ENCODE data around the gene CPVL.
A peak's percentile ranks its signal among the peaks of the same experiment; 100 is the strongest.

CPVL gene

GRCh38 chr7:29173458-29173857 lies 27.1 kb upstream of the CPVL start:
- POLR2A ChIA-PET = no interaction called here
- no peaks in the 10 kb centered on the region for H3K4me1 ChIP-seq (ENCODE audit: control insufficient read depth, insufficient read depth, low read length)
- TF ChIP-seq ZNF394 (tag by site-specific recombination; IDR thresholded peaks at IDR 0.05; ENCODE audit: borderline replicate concordance) (no peak), ZBTB11 (tag by site-specific recombination; conservative IDR thresholded peaks at IDR 0.05; ENCODE audit: low read depth) (no peak), ZNF704 (tag by site-specific recombination; IDR thresholded peaks at IDR 0.05) (no peak), ZBTB8A (tag by site-specific recombination; IDR thresholded peaks at IDR 0.05) (no peak), ZNF16 (tag by site-specific recombination; IDR thresholded peaks at IDR 0.05; ENCODE audit: low read depth) (no peak)
- CTCF ChIA-PET = interaction anchor here (0.7 to 4.0 kb wide), 2 partner anchors 16 to 40 kb away, joined by 3 to 22 read pairs; no protein-coding TSS in a partner anchor
- H3K4me3 ChIP-seq (ENCODE audit: low read depth, low read length) = no peak overlapping the region
- H3K9me3 ChIP-seq (ENCODE audit: control insufficient read depth, insufficient read depth, low read depth, low read length) = no peaks in the 10 kb centered on the region
- H3K36me3 ChIP-seq (ENCODE audit: control insufficient read depth in 2 of 2, insufficient read depth in 1 of 2, low read length in 2 of 2) = no peaks in the 10 kb centered on the region
- no peak overlapping the region for H3K27ac ChIP-seq (ENCODE audit: extremely low read depth, low read depth, low read length)

- peak; percentile 90 for TF ChIP-seq ZFHX2 (tag by site-specific recombination; conservative IDR thresholded peaks at IDR 0.05)
- TF ChIP-seq EGR2 (tag by site-specific recombination; IDR thresholded peaks at IDR 0.05; ENCODE audit: low read depth) = peak; percentile 83
- TF ChIP-seq ZSCAN4 (tag by site-specific recombination; IDR thresholded peaks at IDR 0.05) = no peak
- TF ChIP-seq ZNF169 (tag by site-specific recombination; IDR thresholded peaks at IDR 0.05) = no peak
- no peak for TF ChIP-seq ZBTB49 (tag by site-specific recombination; IDR thresholded peaks at IDR 0.05; ENCODE audit: low read depth)
- no peak for TF ChIP-seq ZNF785 (tag by site-specific recombination; IDR thresholded peaks at IDR 0.05)
- peak; percentile 34; the same call in 1 of the 2 replicates for TF ChIP-seq GLIS1 (tag by site-specific recombination; IDR thresholded peaks at IDR 0.05)
- no peak for TF ChIP-seq ZNF549 (tag by site-specific recombination; IDR thresholded peaks at IDR 0.05)
- H3K9me3 ChIP-seq (ENCODE audit: control insufficient read depth, insufficient read depth, low read depth, low read length) = peaks cover 2% of the 10 kb centered on the region; the same call in 1 of the 2 replicates
- no peaks in the 10 kb centered on the region for H3K36me3 ChIP-seq (ENCODE audit: control insufficient read depth in 2 of 2, insufficient read depth in 1 of 2, low read length in 2 of 2)
- H3K27ac ChIP-seq (ENCODE audit: extremely low read depth, low read depth, low read length) = no peak overlapping the region
- H3K4me3 ChIP-seq (ENCODE audit: low read depth, low read length) = no peak overlapping the region
- POLR2A ChIA-PET = no interaction called here
- H3K4me1 ChIP-seq (ENCODE audit: control insufficient read depth, insufficient read depth, low read length) = no peaks in the 10 kb centered on the region
- CTCF ChIA-PET = interaction anchor here (0.6 to 0.8 kb wide), 2 partner anchors 70 to 239 kb away, joined by 3 read pairs; no protein-coding TSS in a partner anchor
Observed at GRCh38 chr7:29170781-29171180, 24.4 kb upstream of the CPVL start.

- TF ChIP-seq OVOL3 (tag by site-specific recombination; IDR thresholded peaks at IDR 0.05) = no peak
- no peak for TF ChIP-seq ZNF561 (tag by site-specific recombination; IDR thresholded peaks at IDR 0.05; ENCODE audit: borderline replicate concordance)
- Histone ChIP-seq H3K4me3 (ENCODE audit: low read depth, low read length) (no peak overlapping the region), H3K36me3 (ENCODE audit: control insufficient read depth in 2 of 2, insufficient read depth in 1 of 2, low read length in 2 of 2) (no peaks in the 10 kb centered on the region), H3K9me3 (ENCODE audit: control insufficient read depth, insufficient read depth, low read depth, low read length) (peaks cover 2% of the 10 kb centered on the region; the same call in 1 of the 2 replicates), H3K27ac (ENCODE audit: extremely low read depth, low read depth, low read length) (no peak overlapping the region), H3K4me1 (ENCODE audit: control insufficient read depth, insufficient read depth, low read length) (no peaks in the 10 kb centered on the region)
- CTCF ChIA-PET = interaction anchor here (0.6 to 1.3 kb wide), 2 partner anchors 22 to 247 kb away, joined by 4 to 6 read pairs; no protein-coding TSS in a partner anchor
- POLR2A ChIA-PET = no interaction called here
Observed at GRCh38 chr7:29167721-29168120, 21.4 kb upstream of the CPVL start.

Measured in HEK293 (cell line).